HEK293T (cell line): ENCODE data around the gene CCT6A.

Experiments
- ARNT ChIP-seq: fragments of 450-650 bp; IDR thresholded peaks from 2 replicates; pipeline ENCODE4 v1.6.1; 2017; ENCODE audit warnings: mild to moderate bottlenecking
- BHLHE40 ChIP-seq: fragments of 450-650 bp; IDR thresholded peaks from 2 replicates; pipeline ENCODE4 v1.6.1; 2016; ENCODE audit warnings: mild to moderate bottlenecking, moderate library complexity, borderline replicate concordance
- CTBP1 ChIP-seq: fragments of 450-650 bp; IDR thresholded peaks from 2 replicates; pipeline ENCODE4 v1.6.1; 2016; ENCODE audit warnings: borderline replicate concordance
- ELF4 ChIP-seq: fragments of 450-650 bp; IDR thresholded peaks from 2 replicates; pipeline ENCODE4 v1.6.1; 2017; ENCODE audit warnings: antibody characterized with exemption
- FOXA1 ChIP-seq: fragments of 450-650 bp; IDR thresholded peaks from 2 replicates; pipeline ENCODE4 v1.6.1; 2016; ENCODE audit warnings: mild to moderate bottlenecking
- FOXK2 ChIP-seq: fragments of 450-650 bp; IDR thresholded peaks from 2 replicates; pipeline ENCODE4 v1.6.1; 2016; ENCODE audit warnings: mild to moderate bottlenecking
- FOXM1 ChIP-seq: fragments of 450-650 bp; IDR thresholded peaks from 2 replicates; pipeline ENCODE4 v1.6.1; 2017; ENCODE audit warnings: mild to moderate bottlenecking, borderline replicate concordance
- L3MBTL2 ChIP-seq: fragments of 450-650 bp; conservative IDR thresholded peaks from 2 replicates; pipeline ENCODE4 v1.6.1; 2016; ENCODE audit warnings: mild to moderate bottlenecking
- LEF1 ChIP-seq: fragments of 450-650 bp; IDR thresholded peaks from 2 replicates; pipeline ENCODE4 v1.6.1; 2017; ENCODE audit warnings: mild to moderate bottlenecking, borderline replicate concordance
- NFRKB ChIP-seq: fragments of 450-650 bp; IDR thresholded peaks from 2 replicates; pipeline ENCODE4 v1.6.1; 2016; ENCODE audit warnings: mild to moderate bottlenecking, moderate library complexity
- PKNOX1 ChIP-seq: fragments of 450-650 bp; IDR thresholded peaks from 2 replicates; pipeline ENCODE4 v1.6.1; 2016
- SP1 ChIP-seq: fragments of 450-650 bp; IDR thresholded peaks from 2 replicates; pipeline ENCODE4 v1.6.1; 2017
- SUZ12 ChIP-seq: fragments of 450-650 bp; IDR thresholded peaks from 2 replicates; pipeline ENCODE4 v1.6.1; 2016; ENCODE audit warnings: mild to moderate bottlenecking
- TARDBP ChIP-seq: fragments of 450-650 bp; IDR thresholded peaks from 2 replicates; pipeline ENCODE4 v1.6.1; 2016

- TF ChIP-seq TARDBP: no peak
- TF ChIP-seq FOXA1: no peak
- no peak for TF ChIP-seq FOXM1
- TF ChIP-seq SUZ12: no peak
- no peak for TF ChIP-seq FOXK2
- TF ChIP-seq BHLHE40: no peak
- TF ChIP-seq SP1: no peak
- no peak for TF ChIP-seq L3MBTL2
- no peak for TF ChIP-seq LEF1
- no peak for TF ChIP-seq NFRKB
- no peak for TF ChIP-seq CTBP1
- no peak for TF ChIP-seq PKNOX1
- TF ChIP-seq ELF4: no peak
- no peak for TF ChIP-seq ARNT
Observed at GRCh38 chr7:56009695-56010094, 41.9 kb upstream of the CCT6A start.
